HG03045 (cell line): ENCODE measurements around the gene FLOT2.
"Not testable (repeated sequence)": the region's sequence is repeated elsewhere in the genome, so short reads cannot be mapped to it uniquely, and the experiment has no call there.

Source experiments
- ATAC-seq: cut with Tn5 transposase; IDR thresholded peaks from one replicate; pipeline ENCODE4 v1.9.1; 2021; ENCODE audit warnings: mild to moderate bottlenecking, moderate library complexity; ENCODE audit not compliant: unreplicated experiment

Gene FLOT2

GRCh38 chr17:28877150-28877711, 20.3 kb downstream of the FLOT2 start:
- not testable (repeated sequence) for ATAC-seq

- ATAC-seq, result no peak
These were observed 21.5 kb downstream of the FLOT2 start for GRCh38 chr17:28875848-28876550.

GRCh38 chr17:28874750-28875149, 22.8 kb downstream of the FLOT2 start:
- no peak for ATAC-seq

GRCh38 chr17:28873839-28874238, 23.7 kb downstream of the FLOT2 start:
- no peak for ATAC-seq

DNA sequence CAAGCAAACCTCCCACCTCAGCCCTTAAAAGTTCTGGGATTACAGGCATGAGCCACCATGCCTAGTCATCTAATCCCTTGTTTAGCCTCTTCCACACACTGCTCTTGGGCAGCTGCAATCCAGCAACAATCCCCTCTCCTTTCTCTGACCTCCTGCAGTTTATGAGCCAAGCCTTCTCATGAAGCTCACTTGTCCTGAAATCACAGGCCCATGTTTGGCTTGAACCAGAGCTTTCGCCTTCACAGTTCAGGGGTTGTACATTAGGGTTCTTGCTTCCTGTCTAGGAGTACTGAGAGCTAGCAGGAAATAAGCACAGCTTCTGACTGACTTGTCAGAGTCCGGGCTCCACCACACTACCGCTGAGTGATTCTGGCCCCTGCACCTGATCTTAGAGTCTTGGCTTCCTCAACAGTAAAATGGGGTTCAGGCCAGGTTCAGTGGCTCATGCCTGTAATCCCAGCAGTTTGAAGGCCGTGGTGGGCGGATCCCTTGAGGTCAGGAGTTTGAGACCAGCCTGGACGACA, 26.4 kb downstream of the FLOT2 start:
- peak; percentile 57 for ATAC-seq

- no peak for ATAC-seq
These were observed 30.3 kb downstream of the FLOT2 start for GRCh38 chr17:28867276-28867675.

DNA sequence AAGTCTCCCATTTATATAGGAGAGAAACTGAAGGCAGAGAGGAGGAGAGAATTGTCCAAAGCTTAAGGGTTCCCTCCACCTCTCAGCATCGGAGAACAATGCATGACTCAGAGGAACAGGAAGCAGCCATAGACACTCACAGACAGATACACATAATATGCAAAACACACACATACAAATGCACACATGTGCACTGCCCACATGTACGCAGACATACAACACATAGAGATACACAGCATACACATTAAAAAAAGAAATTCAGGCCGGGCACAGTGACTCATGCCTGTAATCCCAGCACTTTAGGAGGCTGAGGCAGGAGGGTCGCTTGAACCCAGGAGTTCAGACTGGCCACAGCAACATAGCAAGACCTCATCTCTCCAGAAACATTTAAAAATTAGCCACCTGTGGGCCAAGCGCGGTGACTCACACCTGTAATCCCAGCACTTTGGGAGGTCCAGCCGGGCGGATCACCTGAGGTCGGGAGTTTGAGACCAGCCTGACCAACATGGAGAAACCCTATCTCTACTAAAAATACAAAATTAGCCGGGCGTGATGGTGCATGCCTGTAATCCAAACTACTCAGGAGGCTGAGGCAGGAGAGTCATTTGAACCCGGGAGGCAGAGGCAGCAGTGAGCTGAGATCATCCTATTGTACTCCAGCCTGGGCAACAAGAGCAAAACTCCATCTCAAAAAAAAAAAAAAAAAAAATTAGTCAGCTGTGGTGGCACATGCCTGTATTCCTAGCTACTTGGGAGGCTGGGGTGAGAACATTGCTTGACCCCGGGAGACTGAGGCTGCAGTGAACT, 31.4 kb downstream of the FLOT2 start:
- no peak for ATAC-seq

- ATAC-seq, result no peak
These were observed 32.3 kb downstream of the FLOT2 start for GRCh38 chr17:28864991-28865849.

DNA sequence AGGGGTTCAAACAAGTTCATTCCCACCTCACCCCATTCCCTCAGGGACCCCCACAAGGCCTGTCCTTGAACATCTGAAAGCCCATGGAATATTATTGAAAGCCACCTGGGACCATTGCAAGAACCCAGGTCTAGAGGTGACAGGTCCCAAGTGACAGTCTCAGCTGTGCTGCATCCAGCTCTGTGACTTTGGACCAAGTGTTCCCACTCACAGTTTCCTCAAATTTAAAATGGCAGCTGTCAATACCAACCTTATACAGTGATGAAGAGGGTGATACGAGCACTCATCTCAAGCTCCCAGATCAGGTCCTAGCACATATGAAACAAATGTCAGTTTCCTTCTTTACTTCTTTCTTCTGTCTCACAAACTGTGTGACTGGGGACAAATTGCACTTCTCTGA, 33.6 kb downstream of the FLOT2 start:
- no peak for ATAC-seq

GRCh38 chr17:28862561-28862960, 35.0 kb downstream of the FLOT2 start:
- ATAC-seq, result no peak

- no peak for ATAC-seq
These were observed 35.9 kb downstream of the FLOT2 start for GRCh38 chr17:28861393-28862203.

DNA sequence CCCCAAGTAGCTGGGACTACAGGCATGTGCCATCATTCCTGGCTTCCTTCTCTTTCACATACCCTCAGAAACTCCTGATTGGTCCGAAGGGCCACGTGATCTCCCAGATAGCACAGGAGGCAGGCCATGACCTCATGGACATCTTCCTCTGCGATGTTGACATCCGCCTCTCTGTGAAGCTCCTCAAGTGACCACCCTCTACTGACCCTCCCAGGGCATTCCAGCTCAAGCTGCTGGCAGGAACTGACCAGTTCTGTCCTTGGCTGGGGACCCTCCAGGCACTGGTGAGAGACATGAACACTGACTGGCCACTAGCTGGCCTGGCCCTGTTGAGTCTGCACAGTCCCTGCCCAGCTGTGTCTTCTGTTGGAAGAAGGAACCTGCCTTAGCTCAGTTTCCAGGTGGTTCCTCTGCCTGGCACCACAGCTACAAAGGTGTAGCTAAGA, 37.1 kb downstream of the FLOT2 start:
- ATAC-seq, result no peak

DNA sequence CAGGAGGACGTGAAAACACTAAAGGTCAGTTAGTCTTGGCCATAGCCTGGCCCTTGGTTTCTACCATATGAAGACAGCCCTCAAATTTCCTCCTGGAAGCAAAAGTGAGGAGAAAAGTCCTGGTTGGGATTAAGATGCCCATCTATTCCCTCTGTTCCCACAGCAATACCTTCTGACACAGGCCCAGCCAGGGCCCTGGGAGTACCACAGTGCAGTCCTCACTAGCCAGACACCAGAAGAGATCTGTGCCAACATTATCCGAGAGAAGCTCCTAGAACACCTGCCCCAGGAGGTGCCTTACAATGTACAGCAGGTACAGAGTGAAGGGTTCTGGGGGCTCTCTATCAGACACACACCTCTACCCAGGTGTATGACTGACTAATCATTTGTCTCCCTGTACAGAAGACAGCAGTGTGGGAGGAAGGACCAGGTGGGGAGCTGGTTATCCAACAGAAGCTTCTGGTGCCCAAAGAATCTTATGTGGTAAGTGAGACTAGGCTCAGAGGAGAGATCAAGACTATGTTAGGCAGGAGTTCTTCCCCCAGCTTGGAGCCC, 38.7 kb downstream of the FLOT2 start:
- ATAC-seq, result no peak

- no peak for ATAC-seq
These were observed 39.4 kb downstream of the FLOT2 start for GRCh38 chr17:28857905-28858800.

- ATAC-seq, result no peak
These were observed 41.4 kb downstream of the FLOT2 start for GRCh38 chr17:28856028-28856574.

DNA sequence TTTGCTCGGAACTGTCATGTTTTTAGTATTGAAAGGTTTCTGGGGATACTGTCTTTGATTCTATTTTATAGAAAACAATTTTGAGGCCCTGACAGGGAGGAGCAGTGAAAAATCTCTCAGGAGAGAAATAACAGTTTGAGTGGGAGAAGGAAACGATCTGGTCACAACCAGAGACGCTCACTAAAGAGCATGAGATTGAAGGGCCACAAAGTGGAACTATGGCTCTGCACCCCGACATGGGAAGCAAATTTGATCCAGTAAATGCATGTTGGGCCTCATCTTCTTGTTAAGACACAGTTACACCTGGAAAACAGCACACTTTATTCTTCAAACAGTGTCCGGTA, 42.2 kb downstream of the FLOT2 start:
- ATAC-seq, result no peak

- ATAC-seq, result peak; percentile 86
These were observed 42.8 kb downstream of the FLOT2 start, which contains the start of gene ERAL1 for GRCh38 chr17:28854457-28855335. TSS of gene ERAL1 (plus strand) at chr17:28855016. CDS start at chr17:28855035, 19 bp downstream.
